Common myeloid progenitor, CD34-positive (primary cell): Measurements from ENCODE around the gene GSG1.
"Not testable (repeated sequence)": the region's sequence is repeated elsewhere in the genome, so short reads cannot be mapped to it uniquely, and the experiment has no call there.

Experiments
- CTCF ChIA-PET: fragments of 350-600 bp; sonication (Branson Sonifier 250); formaldehyde crosslinking; loops from one replicate; lab custom pipeline; 2021; ENCODE audit warnings: antibody characterized with exemption; lab: Charles Lee
- POLR2A ChIA-PET: fragments of 350-600 bp; sonication (Branson Sonifier 250); formaldehyde crosslinking; loops from one replicate; lab custom pipeline; 2021; ENCODE audit warnings: antibody characterized with exemption; lab: Charles Lee
- DNase-seq, 3 donors: peaks; one replicate each; pipeline versions ENCODE4 v3.0.0 to v3.0.0-alpha.2; 2013
- H3K27ac ChIP-seq, 2 experiments: 1 replicate in 1 of 2; 2 replicates in 1 of 2; pipeline ENCODE4 v1.7.0; 2013; ENCODE audit warnings: inconsistent platforms in 2 of 2, low read length in 2 of 2, mild to moderate bottlenecking in 2 of 2, low read depth in 1 of 2, moderate library complexity in 1 of 2; ENCODE audit not compliant: severe bottlenecking in 2 of 2, insufficient read depth in 1 of 2, poor library complexity in 1 of 2
- H3K27me3 ChIP-seq, 5 experiments: replicated peaks in 2 of 5; 1 replicate in 3 of 5; 2 replicates in 2 of 5; pipeline versions ENCODE4 v1.6.1 to v1.7.0; 2013; ENCODE audit warnings: low read length in 4 of 5, mild to moderate bottlenecking in 2 of 5, moderate library complexity in 2 of 5, inconsistent platforms in 1 of 5; ENCODE audit not compliant: insufficient read depth in 5 of 5, control insufficient read depth in 4 of 5
- H3K36me3 ChIP-seq, 4 experiments: 1 replicate in 2 of 4; 2 replicates in 2 of 4; pipeline versions ENCODE4 v1.6.1 to v1.7.0; 2013; ENCODE audit warnings: low read length in 3 of 4, control low read depth in 1 of 4, mild to moderate bottlenecking in 1 of 4; ENCODE audit not compliant: control insufficient read depth in 4 of 4, insufficient read depth in 4 of 4
- H3K4me1 ChIP-seq, 4 experiments: 1 replicate in 3 of 4; 2 replicates in 1 of 4; pipeline versions ENCODE4 v1.6.1 to v1.7.1; 2013; ENCODE audit warnings: low read length in 3 of 4, mild to moderate bottlenecking in 3 of 4, control low read depth in 1 of 4, inconsistent platforms in 1 of 4, moderate library complexity in 1 of 4; ENCODE audit not compliant: control insufficient read depth in 4 of 4, insufficient read depth in 4 of 4; ENCODE audit errors: control extremely low read depth in 1 of 4
- H3K4me3 ChIP-seq, 7 experiments: 1 replicate in 4 of 7; 2 replicates in 3 of 7; pipeline versions ENCODE4 v1.5.1 to v1.7.0; 2013; ENCODE audit warnings: mild to moderate bottlenecking in 7 of 7, low read length in 6 of 7, moderate library complexity in 6 of 7, inconsistent platforms in 2 of 7, low read depth in 2 of 7, control low read depth in 1 of 7; ENCODE audit not compliant: insufficient read depth in 4 of 7, control insufficient read depth in 1 of 7; ENCODE audit errors: extremely low read depth in 1 of 7
- H3K9me3 ChIP-seq, 5 experiments: 1 replicate in 4 of 5; 2 replicates in 1 of 5; pipeline versions ENCODE4 v1.6.1 to v1.7.1; 2013; ENCODE audit warnings: low read length in 4 of 5, mild to moderate bottlenecking in 2 of 5, inconsistent platforms in 1 of 5, low read depth in 1 of 5, moderate library complexity in 1 of 5; ENCODE audit not compliant: control insufficient read depth in 4 of 5, insufficient read depth in 2 of 5; ENCODE audit errors: control extremely low read depth in 1 of 5
- WGBS: methylation state at CpG from one replicate; pipeline ENCODE4 v1.1.5; 2013; ENCODE audit not compliant: insufficient coverage; 5-methylcytosine and 5-hydroxymethylcytosine counted together

Gene GSG1

DNA sequence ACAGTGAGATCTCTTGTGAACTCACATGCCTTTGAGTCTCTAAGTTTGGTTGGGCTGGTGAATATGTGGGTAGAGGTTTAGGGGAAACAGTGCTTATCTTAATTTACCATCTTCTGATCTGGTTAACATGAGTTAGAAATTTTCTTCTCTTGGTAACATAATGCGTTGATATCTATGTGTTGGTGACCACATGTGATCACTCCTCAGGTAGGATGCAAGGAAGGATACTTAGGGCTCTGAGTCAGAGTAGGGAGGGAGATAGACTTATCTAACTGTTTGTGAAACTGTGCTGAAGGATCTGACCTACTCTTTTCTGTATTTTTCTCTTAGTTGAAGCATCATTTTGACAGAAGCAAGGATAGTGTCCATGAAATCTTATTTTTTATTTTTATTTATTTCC lies 36.1 kb downstream of the GSG1 start:
- H3K27ac ChIP-seq, result no peak overlapping the region
- H3K36me3 ChIP-seq, result peaks cover 6 to 68% (median 51%) of the 10 kb centered on the region in 4 experiments
- POLR2A ChIA-PET, result no interaction called here
- no peaks in the 10 kb centered on the region for H3K4me1 ChIP-seq
- no peaks in the 10 kb centered on the region for H3K27me3 ChIP-seq
- H3K9me3 ChIP-seq, result no peaks in the 10 kb centered on the region
- no peak for DNase-seq
- CTCF ChIA-PET, result no interaction called here
- no peak overlapping the region for H3K4me3 ChIP-seq
- WGBS, result 100% methylated on average over 1 of the region's 1 CpG

- H3K4me3 ChIP-seq, result no peak overlapping the region
- H3K27me3 ChIP-seq, result no peaks in the 10 kb centered on the region
- peaks cover 10 to 65% (median 55%) of the 10 kb centered on the region in 4 experiments for H3K36me3 ChIP-seq
- H3K9me3 ChIP-seq, result no peaks in the 10 kb centered on the region
- 93% methylated on average over 7 of the region's 7 CpGs for WGBS
- no peak overlapping the region for H3K27ac ChIP-seq
- no peaks in the 10 kb centered on the region for H3K4me1 ChIP-seq
- no peak for DNase-seq
- POLR2A ChIA-PET, result no interaction called here
- CTCF ChIA-PET, result interaction anchor here (2.0 to 2.4 kb wide), 3 partner anchors 22 to 229 kb away, joined by 4 to 15 read pairs (median 8); no protein-coding TSS in a partner anchor
Measured at GRCh38 chr12:13066459-13066858, 37.0 kb downstream of the GSG1 start.

- Histone ChIP-seq H3K27ac (no peak overlapping the region), H3K36me3 (peaks cover 10 to 64% (median 52%) of the 10 kb centered on the region in 4 experiments), H3K27me3 (no peaks in the 10 kb centered on the region), H3K9me3 (no peaks in the 10 kb centered on the region), H3K4me3 (no peak overlapping the region), H3K4me1 (no peaks in the 10 kb centered on the region)
- CTCF ChIA-PET, result interaction anchor here (2.0 to 2.4 kb wide), 3 partner anchors 22 to 229 kb away, joined by 4 to 15 read pairs (median 8); no protein-coding TSS in a partner anchor
- 100% methylated on average over 1 of the region's 2 CpGs for WGBS
- POLR2A ChIA-PET, result interaction anchor here (0.6 kb wide), 1 partner anchor 8 kb away, joined by 3 read pairs; no protein-coding TSS in a partner anchor
- no peak for DNase-seq
Measured at GRCh38 chr12:13066014-13066413, 37.5 kb downstream of the GSG1 start.

GRCh38 chr12:13062669-13063068 lies 40.8 kb downstream of the GSG1 start:
- 100% methylated on average over 4 of the region's 5 CpGs for WGBS
- no peak overlapping the region for H3K4me3 ChIP-seq
- no peak for DNase-seq
- POLR2A ChIA-PET, result no interaction called here
- H3K9me3 ChIP-seq, result no peaks in the 10 kb centered on the region
- H3K27ac ChIP-seq, result no peak overlapping the region
- H3K36me3 ChIP-seq, result peaks cover 14 to 64% (median 47%) of the 10 kb centered on the region in 4 experiments
- no peaks in the 10 kb centered on the region for H3K4me1 ChIP-seq
- no peaks in the 10 kb centered on the region for H3K27me3 ChIP-seq
- CTCF ChIA-PET, result interaction anchor here (1.2 to 2.1 kb wide), 2 partner anchors 18 to 22 kb away, joined by 3 to 4 read pairs; no protein-coding TSS in a partner anchor

DNA sequence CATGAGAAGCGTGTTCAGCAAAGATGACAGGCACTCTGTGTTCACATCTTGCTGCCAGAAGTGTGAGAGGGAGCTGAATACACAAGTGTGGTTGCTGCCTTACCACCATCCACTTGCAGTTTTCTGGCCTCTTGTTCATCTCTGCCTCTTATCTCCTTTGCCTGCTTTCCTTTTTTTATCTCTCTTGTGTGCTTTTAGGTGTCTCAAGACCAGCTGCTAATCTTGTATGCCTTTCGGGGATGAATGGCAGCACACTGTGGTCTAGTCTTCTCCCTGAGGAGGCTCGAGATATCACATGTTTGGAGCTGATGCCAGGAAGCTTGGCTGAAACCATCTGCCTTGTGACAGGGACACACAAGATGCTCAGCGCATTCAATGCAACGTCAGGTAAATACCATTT lies 42.1 kb downstream of the GSG1 start:
- CTCF ChIA-PET, result no interaction called here
- no peak overlapping the region for H3K4me3 ChIP-seq
- 98% methylated on average over 5 of the region's 5 CpGs for WGBS

DNA sequence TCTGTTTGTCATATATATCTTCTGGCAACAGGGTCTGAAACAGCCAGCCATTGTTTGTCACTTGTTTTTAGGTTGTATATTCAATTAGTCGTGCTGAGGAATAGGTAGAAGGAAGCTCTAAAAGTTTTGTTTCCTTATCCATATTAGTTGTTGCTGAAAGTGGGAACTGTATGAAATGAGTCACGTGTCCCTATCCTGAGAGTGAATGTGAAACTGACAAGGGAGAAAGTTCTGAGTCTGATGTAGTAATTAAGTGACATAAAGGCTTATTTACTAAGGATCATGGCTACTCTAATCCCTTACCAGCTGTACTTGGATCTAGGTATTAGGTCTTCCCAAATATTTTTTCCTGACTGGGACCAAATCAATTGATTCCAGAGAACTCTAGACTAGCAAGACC lies 42.9 kb downstream of the GSG1 start:
- H3K4me1 ChIP-seq, result no peaks in the 10 kb centered on the region
- H3K27ac ChIP-seq, result no peak overlapping the region
- H3K27me3 ChIP-seq, result no peaks in the 10 kb centered on the region
- H3K36me3 ChIP-seq, result peaks cover 12 to 57% (median 43%) of the 10 kb centered on the region in 4 experiments
- no peaks in the 10 kb centered on the region for H3K9me3 ChIP-seq
- H3K4me3 ChIP-seq, result no peak overlapping the region
- no peak for DNase-seq
- CTCF ChIA-PET, result no interaction called here
- POLR2A ChIA-PET, result no interaction called here
- WGBS, result 80% methylated on average over 2 of the region's 2 CpGs

More for the DNA sequence above, 42.1 kb downstream of the GSG1 start:
- Histone ChIP-seq H3K4me1 (no peaks in the 10 kb centered on the region), H3K36me3 (peaks cover 10 to 54% (median 39%) of the 10 kb centered on the region in 4 experiments), H3K27ac (no peak overlapping the region), H3K9me3 (no peaks in the 10 kb centered on the region), H3K27me3 (no peaks in the 10 kb centered on the region)
- DNase-seq, result peak; percentile 19 to 73 (median 56)
- POLR2A ChIA-PET, result interaction anchor here (0.6 kb wide), 1 partner anchor 50 kb away, joined by 3 read pairs; no protein-coding TSS in a partner anchor

DNA sequence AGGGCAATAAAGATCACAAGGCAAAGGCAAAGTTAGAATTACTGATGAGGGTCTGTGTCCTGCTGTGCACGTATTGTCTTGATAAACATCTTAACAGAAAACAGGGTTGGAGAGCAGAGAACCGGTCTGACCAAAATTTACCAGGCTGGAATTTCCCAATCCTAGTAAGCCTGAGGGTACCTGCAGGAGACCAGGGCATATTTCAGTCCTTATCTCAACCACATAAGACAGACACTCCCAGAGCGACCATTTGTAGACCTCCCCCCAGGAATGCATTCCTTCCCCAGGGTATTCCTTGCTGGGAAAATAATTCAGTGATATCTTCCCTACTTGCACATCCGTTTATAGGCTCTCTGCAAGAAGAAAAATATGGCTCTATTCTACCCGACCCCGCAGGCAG lies 49.9 kb downstream of the GSG1 start:
- CTCF ChIA-PET, result interaction anchor here (0.8 kb wide), 1 partner anchor 15 kb away, joined by 3 read pairs; no protein-coding TSS in a partner anchor
- peaks cover 7 to 13% (median 10%) of the 10 kb centered on the region in 4 experiments for H3K36me3 ChIP-seq
- H3K4me1 ChIP-seq, H3K27ac ChIP-seq, H3K9me3 ChIP-seq, H3K27me3 ChIP-seq, H3K4me3 ChIP-seq, POLR2A ChIA-PET: not testable (repeated sequence)
- 100% methylated on average over 2 of the region's 6 CpGs for WGBS
- peak in 2 of 3 donors; percentile 10 to 21 for DNase-seq
